Measurements from ENCODE around the gene CTDSPL.

DNA sequence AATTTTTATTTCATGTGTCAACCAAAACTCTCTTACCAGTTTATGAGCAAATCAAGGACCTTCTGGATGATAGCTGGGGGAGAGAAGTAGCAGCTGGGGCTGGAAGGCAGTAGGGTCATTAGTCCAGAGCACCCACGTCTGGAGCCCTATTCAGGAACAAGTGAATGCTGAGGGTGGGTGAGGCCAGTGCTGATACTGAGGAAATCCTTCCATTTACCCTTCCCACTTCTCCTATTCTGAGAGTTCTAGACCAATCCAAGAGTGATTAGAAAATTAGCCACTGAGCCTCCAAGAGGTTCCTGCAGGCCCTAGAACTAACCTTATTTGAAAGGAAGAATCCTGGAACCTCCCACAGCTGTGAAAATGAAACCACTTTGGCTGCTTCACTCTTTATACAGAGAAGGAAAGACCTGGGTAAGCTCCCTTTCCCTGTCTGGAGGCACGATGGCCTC lies 82.7 kb downstream of the CTDSPL start:
- TF ChIP-seq FOXP2 (optimal IDR thresholded peaks at IDR 0.05; ENCODE audit: control extremely low read depth, extremely low read length, insufficient read depth), result no peak
- no peak for TF ChIP-seq EZH2 (IDR thresholded peaks at IDR 0.05)
